SK-N-SH treated with all-trans-retinoic acid at 6 μM for 48 hours (cell line): ENCODE measurements around the gene MYO3A.

Experiments
- ATAC-seq: fragments of 200-7000 bp; cut with Tn5 transposase; 3 replicates; pipeline ENCODE4 v1.9.1; 2020; ENCODE audit warnings: mild to moderate bottlenecking, moderate library complexity
- ARNTL ChIP-seq: fragments of 450-650 bp; formaldehyde crosslinking; IDR thresholded peaks from 2 replicates; pipeline ENCODE4 v1.5.0; 2020; ENCODE audit warnings: low read depth, mild to moderate bottlenecking, moderate library complexity, borderline replicate concordance
- BACH2 ChIP-seq: fragments of 250-450 bp; sonication (Bioruptor Pico); IDR thresholded peaks from 2 replicates; pipeline ENCODE4 v1.9.0; 2021; ENCODE audit warnings: mild to moderate bottlenecking, borderline replicate concordance
- CREB5 ChIP-seq: fragments of 250-450 bp; sonication (Bioruptor Pico); IDR thresholded peaks from 2 replicates; pipeline ENCODE4 v1.5.1; 2020; ENCODE audit warnings: low read depth, mild to moderate bottlenecking, moderate library complexity
- ISL1 ChIP-seq: fragments of 250-450 bp; sonication (Bioruptor Pico); IDR thresholded peaks from 2 replicates; pipeline ENCODE4 v2.1.2; 2022; ENCODE audit warnings: mild to moderate bottlenecking, moderate library complexity
- ZFP3 ChIP-seq: fragments of 250-450 bp; sonication (Bioruptor Pico); IDR thresholded peaks from 2 replicates; pipeline ENCODE4 v1.5.0; 2020; ENCODE audit warnings: mild to moderate bottlenecking, moderate library complexity
- ZFP30 ChIP-seq: fragments of 450-650 bp; formaldehyde crosslinking; IDR thresholded peaks from 2 replicates; pipeline ENCODE4 v1.5.0; 2022; ENCODE audit warnings: mild to moderate bottlenecking, moderate library complexity
- ZNF565 ChIP-seq: fragments of 450-650 bp; formaldehyde crosslinking; conservative IDR thresholded peaks from 2 replicates; pipeline ENCODE4 v1.5.0; 2020; ENCODE audit warnings: low read depth, mild to moderate bottlenecking, moderate library complexity
- TF ChIP-seq, protein P1 (sequence below): fragments of 250-450 bp; sonication (Bioruptor Pico); IDR thresholded peaks from 2 replicates; pipeline ENCODE4 v1.5.0; 2020; ENCODE audit warnings: mild to moderate bottlenecking, moderate library complexity

MYO3A gene

GRCh38 chr10:26254616-26255015, 320.6 kb downstream of the MYO3A start:
- ATAC-seq = no peak
- no peak for TF ChIP-seq ZFP30 (CRISPR knock-in tag)
- TF ChIP-seq BACH2 = no peak
- TF ChIP-seq, protein P1, sequence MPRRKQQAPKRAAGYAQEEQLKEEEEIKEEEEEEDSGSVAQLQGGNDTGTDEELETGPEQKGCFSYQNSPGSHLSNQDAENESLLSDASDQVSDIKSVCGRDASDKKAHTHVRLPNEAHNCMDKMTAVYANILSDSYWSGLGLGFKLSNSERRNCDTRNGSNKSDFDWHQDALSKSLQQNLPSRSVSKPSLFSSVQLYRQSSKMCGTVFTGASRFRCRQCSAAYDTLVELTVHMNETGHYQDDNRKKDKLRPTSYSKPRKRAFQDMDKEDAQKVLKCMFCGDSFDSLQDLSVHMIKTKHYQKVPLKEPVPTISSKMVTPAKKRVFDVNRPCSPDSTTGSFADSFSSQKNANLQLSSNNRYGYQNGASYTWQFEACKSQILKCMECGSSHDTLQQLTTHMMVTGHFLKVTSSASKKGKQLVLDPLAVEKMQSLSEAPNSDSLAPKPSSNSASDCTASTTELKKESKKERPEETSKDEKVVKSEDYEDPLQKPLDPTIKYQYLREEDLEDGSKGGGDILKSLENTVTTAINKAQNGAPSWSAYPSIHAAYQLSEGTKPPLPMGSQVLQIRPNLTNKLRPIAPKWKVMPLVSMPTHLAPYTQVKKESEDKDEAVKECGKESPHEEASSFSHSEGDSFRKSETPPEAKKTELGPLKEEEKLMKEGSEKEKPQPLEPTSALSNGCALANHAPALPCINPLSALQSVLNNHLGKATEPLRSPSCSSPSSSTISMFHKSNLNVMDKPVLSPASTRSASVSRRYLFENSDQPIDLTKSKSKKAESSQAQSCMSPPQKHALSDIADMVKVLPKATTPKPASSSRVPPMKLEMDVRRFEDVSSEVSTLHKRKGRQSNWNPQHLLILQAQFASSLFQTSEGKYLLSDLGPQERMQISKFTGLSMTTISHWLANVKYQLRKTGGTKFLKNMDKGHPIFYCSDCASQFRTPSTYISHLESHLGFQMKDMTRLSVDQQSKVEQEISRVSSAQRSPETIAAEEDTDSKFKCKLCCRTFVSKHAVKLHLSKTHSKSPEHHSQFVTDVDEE (CRISPR knock-in tag) = no peak
- no peak for TF ChIP-seq ARNTL (CRISPR knock-in tag)
- TF ChIP-seq ZNF565 (CRISPR knock-in tag) = no peak
- no peak for TF ChIP-seq CREB5 (CRISPR knock-in tag)
- TF ChIP-seq ZFP3 (CRISPR knock-in tag) = no peak
- no peak for TF ChIP-seq ISL1 (CRISPR knock-in tag)
- TF ChIP-seq, all 23 proteins: peak for 0

- no peak for TF ChIP-seq ARNTL (CRISPR knock-in tag)
- no peak for ATAC-seq
These were observed 325.3 kb downstream of the MYO3A start for GRCh38 chr10:26259341-26259740.
